Measurements from ENCODE around the gene SHC1.

Gene SHC1

DNA sequence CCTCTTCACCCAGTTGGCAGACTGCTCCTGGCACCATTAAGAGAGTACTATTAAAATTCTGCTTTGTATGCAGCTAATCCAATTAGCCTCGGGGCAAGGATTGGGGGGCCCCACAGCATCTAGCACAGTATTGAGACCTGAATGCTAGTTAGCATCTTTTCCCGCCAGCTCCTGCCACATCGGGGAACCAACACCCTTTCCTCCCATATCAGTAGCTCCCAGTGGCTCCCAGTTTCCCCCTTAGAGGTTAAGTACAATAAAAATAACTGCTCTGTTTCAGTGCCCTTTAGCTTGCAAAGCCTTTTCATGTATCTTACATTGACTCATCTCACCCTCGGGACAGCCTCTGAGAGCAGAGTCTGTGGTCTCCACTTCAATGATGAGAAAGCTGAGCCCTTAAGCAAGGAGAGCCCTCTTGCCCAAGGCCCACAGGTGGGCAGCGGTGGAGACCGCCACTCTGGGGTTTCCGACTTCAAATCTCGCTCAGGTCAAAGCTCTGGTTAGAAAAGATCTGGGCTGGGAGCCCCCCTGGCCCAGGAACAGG, 29.8 kb downstream of the SHC1 start:
- H3K9ac ChIP-seq (ENCODE audit: low read length in 5 of 5), result peak overlapping the region in 1 of 5 donors; percentile 3
- H3K36me3 ChIP-seq (ENCODE audit: control insufficient read depth in 5 of 5, insufficient read depth in 5 of 5, low read length in 5 of 5), result peaks cover 0 to 7% (median 2%) of the 10 kb centered on the region in 5 donors
- no peaks in the 10 kb centered on the region for H3K9me3 ChIP-seq (ENCODE audit: control insufficient read depth in 5 of 5, low read length in 5 of 5)
- H3K27me3 ChIP-seq (ENCODE audit: control insufficient read depth in 5 of 5, insufficient read depth in 4 of 5, low read length in 5 of 5), result no peaks in the 10 kb centered on the region
- H3K4me3 ChIP-seq (ENCODE audit: low read depth in 1 of 5, low read length in 5 of 5), result no peak overlapping the region
- H3K4me1 ChIP-seq (ENCODE audit: control insufficient read depth in 5 of 5, insufficient read depth in 5 of 5, low read length in 5 of 5), result peaks cover 21 to 78% (median 73%) of the 10 kb centered on the region in 5 donors
- peak overlapping the region; percentile 74 for H3K27ac ChIP-seq (ENCODE audit: low read depth, low read length)

DNA sequence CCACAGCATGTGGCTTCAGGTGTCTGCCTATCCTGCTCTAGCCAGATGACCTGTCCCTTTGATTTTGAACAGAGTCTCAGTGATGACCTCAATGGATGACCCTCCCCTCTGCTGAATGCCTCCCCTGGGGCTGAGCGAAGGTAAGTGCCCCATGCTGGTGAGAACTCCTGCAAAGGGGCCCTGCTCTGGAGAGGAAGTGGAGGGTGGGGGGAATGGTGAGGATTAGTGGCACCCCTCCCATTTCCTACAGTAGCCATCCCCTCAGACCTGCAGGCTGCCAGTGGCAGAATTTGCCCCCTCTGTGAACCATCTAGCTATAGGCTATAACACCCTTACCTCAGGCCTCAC, 30.4 kb downstream of the SHC1 start:
- Histone ChIP-seq H3K4me1 (ENCODE audit: control insufficient read depth in 5 of 5, insufficient read depth in 5 of 5, low read length in 5 of 5) (peaks cover 21 to 77% (median 70%) of the 10 kb centered on the region in 5 donors), H3K9ac (ENCODE audit: low read length in 5 of 5) (no peak overlapping the region), H3K9me3 (ENCODE audit: control insufficient read depth in 5 of 5, low read length in 5 of 5) (no peaks in the 10 kb centered on the region), H3K27ac (ENCODE audit: low read depth, low read length) (peak overlapping the region; percentile 74), H3K27me3 (ENCODE audit: control insufficient read depth in 5 of 5, insufficient read depth in 4 of 5, low read length in 5 of 5) (no peaks in the 10 kb centered on the region), H3K4me3 (ENCODE audit: low read depth in 1 of 5, low read length in 5 of 5) (no peak overlapping the region), H3K36me3 (ENCODE audit: control insufficient read depth in 5 of 5, insufficient read depth in 5 of 5, low read length in 5 of 5) (peaks cover 0 to 4% (median 2%) of the 10 kb centered on the region in 5 donors)

DNA sequence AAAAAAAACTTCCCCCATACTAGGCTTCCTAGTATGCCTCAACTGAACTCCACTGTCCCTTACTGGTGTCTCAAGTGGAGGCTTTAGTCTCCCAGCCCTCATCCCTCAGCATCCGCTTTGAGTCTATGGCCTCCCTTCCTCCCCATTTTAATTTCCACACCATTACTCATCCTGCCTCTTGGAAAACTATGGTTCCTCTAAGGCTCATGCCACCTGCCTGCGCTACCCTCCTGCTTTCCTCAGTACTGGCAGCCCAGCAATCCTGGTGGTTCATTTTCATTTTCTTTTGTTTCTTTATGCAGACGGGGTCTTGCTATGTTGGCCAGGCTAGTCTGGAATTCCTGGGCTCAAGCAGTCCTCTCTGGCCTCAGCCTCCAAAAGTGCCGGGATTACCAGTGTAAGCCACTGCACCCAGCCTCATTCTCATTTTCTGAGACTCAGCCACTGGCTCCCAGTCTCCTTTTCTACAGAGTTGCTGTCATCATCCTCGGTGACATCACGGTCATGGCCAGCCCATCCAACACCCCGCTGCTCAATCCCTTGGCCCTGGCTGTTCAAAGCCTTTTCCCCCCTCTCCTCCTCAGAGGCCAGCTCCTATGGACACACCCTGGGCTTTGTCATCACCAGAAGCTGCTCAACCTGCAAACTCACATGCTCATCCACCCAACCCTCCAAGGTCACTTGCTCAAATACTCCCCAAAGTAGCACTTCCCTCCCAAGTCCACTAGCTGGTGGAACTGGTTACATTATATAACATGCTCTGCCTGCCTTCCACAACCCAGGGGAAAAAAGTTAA, 31.7 kb downstream of the SHC1 start:
- Histone ChIP-seq H3K4me3 (ENCODE audit: low read depth in 1 of 5, low read length in 5 of 5) (no peak overlapping the region), H3K4me1 (ENCODE audit: control insufficient read depth in 5 of 5, insufficient read depth in 5 of 5, low read length in 5 of 5) (peaks cover 13 to 66% (median 59%) of the 10 kb centered on the region in 5 donors), H3K9me3 (ENCODE audit: control insufficient read depth in 5 of 5, low read length in 5 of 5) (no peaks in the 10 kb centered on the region), H3K9ac (ENCODE audit: low read length in 5 of 5) (no peak overlapping the region), H3K27me3 (ENCODE audit: control insufficient read depth in 5 of 5, insufficient read depth in 4 of 5, low read length in 5 of 5) (no peaks in the 10 kb centered on the region), H3K36me3 (ENCODE audit: control insufficient read depth in 5 of 5, insufficient read depth in 5 of 5, low read length in 5 of 5) (no peaks in the 10 kb centered on the region), H3K27ac (ENCODE audit: low read depth, low read length) (peak overlapping the region; percentile 100)

DNA sequence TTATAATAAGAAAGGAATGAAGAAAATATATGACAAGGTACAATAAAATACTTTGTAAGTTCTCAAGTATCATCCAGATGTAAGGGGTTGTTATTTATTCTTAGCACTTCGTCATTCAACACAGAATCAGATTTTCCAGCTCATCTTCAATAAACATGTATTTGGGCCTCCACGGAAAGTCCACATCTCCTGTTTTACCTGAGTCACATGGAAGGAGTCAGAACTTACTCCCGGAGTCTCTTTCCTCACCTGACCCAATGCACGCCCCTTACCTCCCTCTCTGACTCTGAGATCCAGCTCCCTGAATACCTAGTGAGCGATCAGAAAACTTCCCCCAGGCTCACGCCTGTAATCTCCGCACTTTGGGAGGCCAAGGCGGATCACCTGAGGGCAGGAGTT, 32.6 kb downstream of the SHC1 start:
- Histone ChIP-seq H3K9me3 (ENCODE audit: control insufficient read depth in 5 of 5, low read length in 5 of 5) (no peaks in the 10 kb centered on the region), H3K9ac (ENCODE audit: low read length in 5 of 5) (peak overlapping the region; percentile 82 to 97 (median 94)), H3K36me3 (ENCODE audit: control insufficient read depth in 5 of 5, insufficient read depth in 5 of 5, low read length in 5 of 5) (no peaks in the 10 kb centered on the region), H3K27ac (ENCODE audit: low read depth, low read length) (peak overlapping the region; percentile 100), H3K4me1 (ENCODE audit: control insufficient read depth in 5 of 5, insufficient read depth in 5 of 5, low read length in 5 of 5) (peaks cover 11 to 57% (median 52%) of the 10 kb centered on the region in 5 donors), H3K27me3 (ENCODE audit: control insufficient read depth in 5 of 5, insufficient read depth in 4 of 5, low read length in 5 of 5) (no peaks in the 10 kb centered on the region), H3K4me3 (ENCODE audit: low read depth in 1 of 5, low read length in 5 of 5) (peak overlapping the region in 4 of 5 donors; percentile 95 to 99 (median 96))

DNA sequence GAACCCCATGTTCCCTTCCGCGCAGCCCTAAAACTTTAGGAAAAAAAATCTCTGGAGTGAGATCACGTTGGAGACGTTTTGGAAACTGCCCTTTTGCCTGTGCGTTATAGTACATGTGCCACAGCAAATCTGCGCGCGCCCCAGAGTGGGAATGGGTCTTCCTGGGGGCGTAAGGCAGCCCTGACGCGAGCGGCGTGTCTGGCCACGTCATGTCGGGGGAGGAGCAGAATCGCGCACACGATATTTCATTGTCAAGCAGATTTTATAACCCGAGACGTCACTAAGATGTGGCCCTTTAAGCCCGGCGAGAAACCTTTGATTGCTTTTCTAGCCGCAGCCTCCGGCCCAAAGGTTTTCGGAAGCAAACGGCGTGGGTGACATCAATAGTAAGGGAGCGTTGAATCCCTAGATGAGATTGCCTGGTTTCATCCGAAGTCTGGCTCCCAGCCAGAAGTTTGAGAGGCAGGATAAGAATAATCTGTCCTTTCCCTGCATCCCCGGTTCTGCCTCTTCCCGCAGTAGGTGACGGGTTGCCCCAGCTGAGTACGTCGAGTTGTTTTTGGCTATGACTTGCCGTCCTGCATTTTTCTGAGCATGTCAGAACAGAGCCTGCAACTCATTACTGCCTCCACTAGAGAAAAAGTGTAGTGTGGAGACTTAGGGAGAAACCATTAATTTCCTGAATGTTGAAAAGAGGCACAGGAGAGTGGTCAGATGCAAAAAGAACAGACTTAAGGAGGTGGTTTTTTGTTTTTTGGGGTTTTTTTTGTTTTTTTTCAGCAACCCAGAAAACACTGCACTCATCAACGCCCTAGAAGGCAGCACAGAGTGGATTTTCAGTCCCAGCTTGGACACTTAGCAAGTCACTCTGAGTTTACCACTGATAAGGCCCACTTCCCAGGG, 33.2 kb downstream of the SHC1 start:
- Histone ChIP-seq H3K9me3 (ENCODE audit: control insufficient read depth in 5 of 5, low read length in 5 of 5) (no peaks in the 10 kb centered on the region), H3K4me3 (ENCODE audit: low read depth in 1 of 5, low read length in 5 of 5) (peak overlapping the region; percentile 85 to 99 (median 95)), H3K27ac (ENCODE audit: low read depth, low read length) (peak overlapping the region; percentile 100), H3K36me3 (ENCODE audit: control insufficient read depth in 5 of 5, insufficient read depth in 5 of 5, low read length in 5 of 5) (peaks cover 0 to under 1% (median 0%) of the 10 kb centered on the region in 5 donors), H3K9ac (ENCODE audit: low read length in 5 of 5) (peak overlapping the region; percentile 82 to 97 (median 94)), H3K4me1 (ENCODE audit: control insufficient read depth in 5 of 5, insufficient read depth in 5 of 5, low read length in 5 of 5) (peaks cover 7 to 51% (median 46%) of the 10 kb centered on the region in 5 donors), H3K27me3 (ENCODE audit: control insufficient read depth in 5 of 5, insufficient read depth in 4 of 5, low read length in 5 of 5) (no peaks in the 10 kb centered on the region)

DNA sequence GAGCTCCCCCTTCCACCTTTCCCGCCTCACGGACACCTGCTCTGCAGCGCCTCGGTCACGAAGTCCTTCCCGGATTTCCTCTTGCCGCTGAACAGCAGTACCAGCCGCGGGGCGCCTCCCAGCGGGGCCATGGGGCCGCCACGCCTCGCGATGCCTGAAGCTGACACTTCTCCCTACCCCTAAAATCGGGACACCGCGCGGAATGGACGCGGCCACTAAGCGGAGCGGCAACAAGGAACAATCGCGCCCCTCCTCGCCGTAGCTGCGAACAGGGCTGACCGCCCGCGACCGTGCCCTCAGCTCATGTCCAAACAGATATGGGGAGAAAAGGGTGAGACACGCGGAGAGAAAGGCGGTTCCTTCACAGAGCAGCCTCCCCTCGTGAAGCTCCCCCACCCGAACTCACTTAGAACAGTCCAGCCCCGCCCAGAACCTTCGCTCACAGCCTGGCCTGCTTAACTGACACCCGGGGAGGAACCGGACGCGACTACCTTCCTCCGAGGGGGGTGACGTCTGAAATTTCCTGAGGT, 33.9 kb downstream of the SHC1 start, which contains the start of gene PMVK:
Gene PMVK, minus strand, starts transcription at position 165 of the 530 bp plus-strand sequence. Its CDS starts 34 bp downstream, at position 131.
- no peaks in the 10 kb centered on the region for H3K27me3 ChIP-seq (ENCODE audit: control insufficient read depth in 5 of 5, insufficient read depth in 4 of 5, low read length in 5 of 5)
- H3K4me1 ChIP-seq (ENCODE audit: control insufficient read depth in 5 of 5, insufficient read depth in 5 of 5, low read length in 5 of 5), result peaks cover 2 to 44% (median 39%) of the 10 kb centered on the region in 5 donors
- peak within 1 kb of the TSS; percentile 83 to 97 (median 94) for H3K9ac ChIP-seq (ENCODE audit: low read length in 5 of 5)

DNA sequence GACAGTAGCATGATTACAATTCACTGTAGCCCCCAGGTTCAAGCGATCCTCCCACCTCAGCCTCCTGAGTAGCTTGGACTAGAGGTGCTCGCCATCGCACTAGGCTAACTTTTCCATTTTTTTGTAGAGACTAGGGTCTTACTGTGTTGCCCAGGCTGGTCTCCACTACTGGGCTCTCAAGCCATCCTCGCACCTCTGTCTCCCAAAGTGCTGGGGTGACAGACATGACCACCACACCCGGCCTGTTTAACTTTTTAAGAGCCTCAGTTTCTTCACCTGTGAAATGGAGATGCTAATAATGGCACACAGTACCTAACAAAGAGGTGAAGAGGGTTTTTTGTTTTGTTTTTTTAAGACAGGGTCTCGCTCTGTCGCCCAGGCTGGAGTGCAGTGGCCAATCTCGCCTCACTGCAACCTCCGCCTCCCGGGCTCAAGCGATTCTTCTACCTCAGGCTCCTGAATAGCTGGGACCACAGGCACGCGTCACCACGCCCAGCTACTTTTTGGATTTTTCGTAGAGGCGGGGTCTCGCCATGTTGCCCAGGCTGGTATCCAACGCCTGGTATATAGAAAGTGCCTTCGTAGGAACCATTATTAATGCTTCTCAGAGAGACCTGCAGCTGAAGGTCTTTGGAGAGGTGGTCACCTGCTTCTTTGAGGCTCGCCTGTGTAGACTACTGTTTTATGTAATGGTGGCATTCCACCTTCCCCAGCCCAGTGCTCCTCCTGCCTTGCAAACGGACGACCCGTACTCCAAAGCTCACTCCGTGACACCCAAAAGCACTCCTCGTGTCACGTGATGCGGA, 34.6 kb downstream of the SHC1 start:
- H3K27ac ChIP-seq (ENCODE audit: low read depth, low read length), result peak overlapping the region; percentile 100
- H3K4me1 ChIP-seq (ENCODE audit: control insufficient read depth in 5 of 5, insufficient read depth in 5 of 5, low read length in 5 of 5), result peaks cover 0 to 37% (median 32%) of the 10 kb centered on the region in 5 donors
- peak overlapping the region; percentile 85 to 99 (median 95) for H3K4me3 ChIP-seq (ENCODE audit: low read depth in 1 of 5, low read length in 5 of 5)
- H3K9me3 ChIP-seq (ENCODE audit: control insufficient read depth in 5 of 5, low read length in 5 of 5), result no peaks in the 10 kb centered on the region
- H3K9ac ChIP-seq (ENCODE audit: low read length in 5 of 5), result peak overlapping the region; percentile 83 to 97 (median 94)
- H3K27me3 ChIP-seq (ENCODE audit: control insufficient read depth in 5 of 5, insufficient read depth in 4 of 5, low read length in 5 of 5), result no peaks in the 10 kb centered on the region
- peaks cover 0 to 12% (median 8%) of the 10 kb centered on the region in 5 donors for H3K36me3 ChIP-seq (ENCODE audit: control insufficient read depth in 5 of 5, insufficient read depth in 5 of 5, low read length in 5 of 5)

More for the DNA sequence above, 33.9 kb downstream of the SHC1 start, which contains the start of gene PMVK:
- H3K27ac ChIP-seq (ENCODE audit: low read depth, low read length), result peak within 1 kb of the TSS; percentile 100
- H3K9me3 ChIP-seq (ENCODE audit: control insufficient read depth in 5 of 5, low read length in 5 of 5), result no peaks in the 10 kb centered on the region
- H3K4me3 ChIP-seq (ENCODE audit: low read depth in 1 of 5, low read length in 5 of 5), result peak within 1 kb of the TSS; percentile 85 to 99 (median 95)
- H3K36me3 ChIP-seq (ENCODE audit: control insufficient read depth in 5 of 5, insufficient read depth in 5 of 5, low read length in 5 of 5), result peaks cover 0 to 7% (median 5%) of the 10 kb centered on the region in 5 donors

DNA sequence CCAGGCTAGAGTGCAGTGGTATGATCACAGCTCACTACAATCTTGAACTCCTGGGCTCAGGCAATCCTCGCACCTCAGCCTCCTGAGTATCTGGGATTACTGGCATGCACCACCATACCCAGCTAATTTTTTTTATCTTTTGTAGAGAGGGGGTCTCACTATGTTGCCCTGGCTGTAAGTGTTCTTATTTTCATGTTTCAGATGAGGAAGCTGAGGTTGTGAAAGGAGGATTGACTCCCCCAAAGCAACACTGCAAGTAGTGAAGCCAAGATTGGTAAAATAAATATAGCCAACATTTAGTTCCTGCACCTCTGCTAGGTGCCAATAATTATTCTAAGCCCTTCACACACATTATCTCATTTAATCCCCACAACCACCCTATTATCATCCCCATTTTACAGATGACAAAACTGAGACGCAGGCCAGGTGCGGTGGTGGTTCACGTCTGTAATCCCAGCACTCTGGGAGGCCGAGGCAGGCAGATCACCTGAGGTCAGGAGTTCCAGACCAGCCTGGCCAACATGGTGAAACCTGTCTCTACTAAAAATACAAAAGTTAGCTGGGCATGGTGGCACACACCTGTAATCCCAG, 36.1 kb downstream of the SHC1 start:
- Histone ChIP-seq H3K27ac (ENCODE audit: low read depth, low read length) (no peak overlapping the region), H3K4me3 (ENCODE audit: low read depth in 1 of 5, low read length in 5 of 5) (no peak overlapping the region), H3K36me3 (ENCODE audit: control insufficient read depth in 5 of 5, insufficient read depth in 5 of 5, low read length in 5 of 5) (peaks cover 0 to 23% (median 14%) of the 10 kb centered on the region in 5 donors), H3K4me1 (ENCODE audit: control insufficient read depth in 5 of 5, insufficient read depth in 5 of 5, low read length in 5 of 5) (peaks cover 0 to 26% (median 20%) of the 10 kb centered on the region in 5 donors), H3K9ac (ENCODE audit: low read length in 5 of 5) (no peak overlapping the region), H3K27me3 (ENCODE audit: control insufficient read depth in 5 of 5, insufficient read depth in 4 of 5, low read length in 5 of 5) (no peaks in the 10 kb centered on the region), H3K9me3 (ENCODE audit: control insufficient read depth in 5 of 5, low read length in 5 of 5) (no peaks in the 10 kb centered on the region)
